Adipocyte (in vitro differentiated cells): ENCODE measurements around the gene NLRC4.

Experiments used
- DNase-seq: peaks from one replicate; pipeline ENCODE4 v3.0.0-alpha.2; 2015; ENCODE audit warnings: low read depth
- H3K27me3 ChIP-seq: replicated peaks from 2 replicates; pipeline ENCODE4 v1.7.0; 2013; ENCODE audit warnings: mild to moderate bottlenecking, low read length, moderate library complexity; ENCODE audit not compliant: control insufficient read depth, insufficient read depth
- H3K36me3 ChIP-seq: 2 replicates; pipeline ENCODE4 v1.7.0; 2013; ENCODE audit warnings: low read length, mild to moderate bottlenecking, moderate library complexity; ENCODE audit not compliant: control insufficient read depth, insufficient read depth, severe bottlenecking
- H3K4me1 ChIP-seq: 2 replicates; pipeline ENCODE4 v1.7.0; 2013; ENCODE audit warnings: mild to moderate bottlenecking, low read length, moderate library complexity; ENCODE audit not compliant: control insufficient read depth, insufficient read depth
- H3K4me3 ChIP-seq: 2 replicates; pipeline ENCODE4 v1.7.0; 2013; ENCODE audit warnings: mild to moderate bottlenecking, low read length, moderate library complexity
- H3K9ac ChIP-seq: 2 replicates; pipeline ENCODE4 v1.7.0; 2013; ENCODE audit warnings: mild to moderate bottlenecking, low read length, moderate library complexity
- H3K9me3 ChIP-seq: 2 replicates; pipeline ENCODE4 v1.7.0; 2013; ENCODE audit warnings: mild to moderate bottlenecking, low read length, moderate library complexity; ENCODE audit not compliant: control insufficient read depth

NLRC4 gene

GRCh38 chr2:32200814-32201213 lies 63.9 kb downstream of the NLRC4 start:
- no peaks in the 10 kb centered on the region for H3K9me3 ChIP-seq
- H3K4me3 ChIP-seq = no peak overlapping the region
- DNase-seq = no peak
- peaks cover 68% of the 10 kb centered on the region for H3K36me3 ChIP-seq
- no peaks in the 10 kb centered on the region for H3K4me1 ChIP-seq
- H3K9ac ChIP-seq = no peak overlapping the region
- H3K27me3 ChIP-seq = no peaks in the 10 kb centered on the region

DNA sequence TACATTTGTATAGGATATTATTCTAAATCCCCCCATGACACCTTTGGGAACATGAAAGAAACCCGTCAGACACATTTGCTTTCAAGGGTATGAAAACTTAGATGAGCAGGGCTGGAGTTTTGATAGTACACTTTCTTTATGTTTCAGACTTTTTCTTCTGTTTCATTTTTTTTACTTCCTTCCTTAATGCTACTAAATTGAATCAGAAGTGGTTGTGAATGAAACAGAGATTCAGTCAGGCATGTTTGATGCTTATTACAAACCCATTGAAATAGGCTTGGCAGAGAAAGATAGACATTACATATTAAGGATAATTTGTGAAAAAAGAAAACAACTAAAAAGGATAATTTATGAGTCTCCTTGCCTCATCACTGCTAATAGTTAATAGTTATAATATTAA lies 72.3 kb downstream of the NLRC4 start:
- no peaks in the 10 kb centered on the region for H3K4me1 ChIP-seq
- no peak overlapping the region for H3K4me3 ChIP-seq
- DNase-seq = no peak
- H3K27me3 ChIP-seq = no peaks in the 10 kb centered on the region
- peaks cover 46% of the 10 kb centered on the region for H3K36me3 ChIP-seq
- H3K9me3 ChIP-seq = no peaks in the 10 kb centered on the region
- H3K9ac ChIP-seq = no peak overlapping the region

DNA sequence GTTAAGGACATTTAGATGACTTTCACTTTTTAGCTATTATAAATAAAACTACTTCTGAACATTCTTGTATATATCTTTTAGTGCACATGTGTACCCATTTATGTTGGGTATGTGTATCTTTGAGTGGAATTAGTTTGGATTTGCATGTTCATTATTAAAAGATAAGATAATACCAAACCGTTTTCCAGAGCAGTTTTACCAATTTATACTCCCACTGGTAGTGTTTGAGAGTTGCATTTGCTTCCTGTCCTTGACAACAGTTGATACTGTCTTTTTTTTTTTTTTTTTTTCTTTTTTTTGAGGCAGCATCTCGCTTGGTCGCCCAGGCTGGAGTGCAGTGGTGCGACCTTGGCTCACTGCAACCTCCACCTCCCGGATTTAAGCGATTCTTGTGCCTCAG lies 75.7 kb downstream of the NLRC4 start:
- peaks cover 45% of the 10 kb centered on the region for H3K36me3 ChIP-seq
- no peaks in the 10 kb centered on the region for H3K9me3 ChIP-seq
- H3K27me3 ChIP-seq = no peaks in the 10 kb centered on the region
- no peak overlapping the region for H3K4me3 ChIP-seq
- no peak overlapping the region for H3K9ac ChIP-seq
- no peaks in the 10 kb centered on the region for H3K4me1 ChIP-seq
- no peak for DNase-seq

GRCh38 chr2:32182667-32183066 lies 82.0 kb downstream of the NLRC4 start:
- no peaks in the 10 kb centered on the region for H3K4me1 ChIP-seq
- no peak overlapping the region for H3K9ac ChIP-seq
- no peaks in the 10 kb centered on the region for H3K9me3 ChIP-seq
- H3K27me3 ChIP-seq = no peaks in the 10 kb centered on the region
- peaks cover 40% of the 10 kb centered on the region for H3K36me3 ChIP-seq
- no peak overlapping the region for H3K4me3 ChIP-seq
- DNase-seq = no peak
